HL-60 (cell line): Measurements from ENCODE around the gene IL17RA.

Experiments
- DNase-seq, 2 experiments: peaks; one replicate each; pipeline ENCODE4 v3.0.0-alpha.2; 2010 to 2020; ENCODE audit warnings: low read depth in 1 of 2, low spot score in 1 of 2
- H3K27ac ChIP-seq: fragments of 250-450 bp; sonication (Bioruptor Pico); replicated peaks from 2 replicates; pipeline ENCODE4 v1.5.1; 2020; ENCODE audit warnings: mild to moderate bottlenecking, moderate library complexity
- H3K27me3 ChIP-seq: fragments of 250-450 bp; sonication (Bioruptor Pico); 2 replicates; pipeline ENCODE4 v1.5.1; 2021; ENCODE audit warnings: mild to moderate bottlenecking, moderate library complexity; ENCODE audit not compliant: insufficient read depth, poor library complexity, severe bottlenecking
- H3K4me3 ChIP-seq: replicated peaks from 2 replicates; pipeline ENCODE4 v1.5.1; 2011; ENCODE audit warnings: mild to moderate bottlenecking, control low read depth, low read length; ENCODE audit not compliant: insufficient read depth
- CTCF ChIP-seq: IDR thresholded peaks from one replicate; pipeline ENCODE4 v1.5.1; 2011; ENCODE audit warnings: low read length, control low read depth, inconsistent platforms; ENCODE audit not compliant: insufficient read depth
- GABPA ChIP-seq: IDR thresholded peaks from 2 replicates; pipeline ENCODE4 v1.6.1; 2012; ENCODE audit warnings: low read depth
- POLR2AphosphoS5 ChIP-seq: IDR thresholded peaks from 2 replicates; pipeline ENCODE4 v1.6.1; 2012; ENCODE audit warnings: low read depth
- REST ChIP-seq: IDR thresholded peaks from 2 replicates; pipeline ENCODE4 v1.6.1; 2012; ENCODE audit warnings: low read depth; ENCODE audit not compliant: insufficient replicate concordance
- SPI1 ChIP-seq: IDR thresholded peaks from 2 replicates; pipeline ENCODE4 v1.6.1; 2012; ENCODE audit warnings: low read depth, mild to moderate bottlenecking, borderline replicate concordance

Gene IL17RA

GRCh38 chr22:17132112-17132511 is 47.3 kb downstream of the IL17RA start:
- Histone ChIP-seq H3K4me3 (no peak overlapping the region), H3K27me3 (no peaks in the 10 kb centered on the region), H3K27ac (no peak overlapping the region)
- no peak for TF ChIP-seq REST
- no peak for TF ChIP-seq CTCF
- TF ChIP-seq POLR2AphosphoS5 = no peak
- TF ChIP-seq GABPA = no peak
- TF ChIP-seq SPI1 = no peak
- DNase-seq = no peak

- no peaks in the 10 kb centered on the region for H3K27me3 ChIP-seq
- H3K27ac ChIP-seq = no peak overlapping the region
- no peak for DNase-seq
- TF ChIP-seq GABPA = no peak
- no peak for TF ChIP-seq SPI1
- TF ChIP-seq REST = no peak
- no peak for TF ChIP-seq CTCF
- TF ChIP-seq POLR2AphosphoS5 = no peak
- no peak overlapping the region for H3K4me3 ChIP-seq
These were observed 48.3 kb downstream of the IL17RA start for GRCh38 chr22:17133137-17133536.

- no peak for DNase-seq
- Histone ChIP-seq H3K27ac (no peak overlapping the region), H3K4me3 (no peak overlapping the region), H3K27me3 (no peaks in the 10 kb centered on the region)
- TF ChIP-seq REST (no peak), CTCF (no peak), GABPA (no peak), POLR2AphosphoS5 (no peak), SPI1 (no peak)
These were observed 50.5 kb downstream of the IL17RA start for GRCh38 chr22:17135153-17135760.
